ENCODE measurements around the gene SDK2. TPM values are rescaled to one million over a fixed set of nuclear protein-coding genes. Genes with fewer than 3 reads are reported as not detected.

SDK2 gene
- total and polyA plus RNA-seq, 2 of the 8 experiments (the other 6 are each of a cell fraction or from before 2014, with no cell fraction given): 3.9 to 4.1 TPM

GRCh38 chr17:73524941-73525679, 119.1 kb downstream of the SDK2 start:
- Histone ChIP-seq H3K36me3 (ENCODE audit: control insufficient read depth in 2 of 4, insufficient read depth in 4 of 4, low read length in 3 of 4) (no peaks in the 10 kb centered on the region), H3K9ac (replicated peaks in 1 of 4; ENCODE audit: extremely low read depth in 1 of 4, low read depth in 3 of 4, low read length in 3 of 4) (no peak overlapping the region), H2BK15ac (ENCODE audit: low read length) (no peak overlapping the region), H3K4me3 (ENCODE audit: extremely low read depth in 1 of 4, insufficient read depth in 2 of 4, low read depth in 3 of 4, low read length in 4 of 4) (no peak overlapping the region), H3K4me1 (replicated peaks in 1 of 4; ENCODE audit: control insufficient read depth in 3 of 4, insufficient read depth in 4 of 4, low read length in 3 of 4) (no peaks in the 10 kb centered on the region; a peak in 2 of 7 replicates), H3K4ac (replicated peaks; ENCODE audit: insufficient read length, low read depth, low read length) (no peak overlapping the region), H3K14ac (ENCODE audit: insufficient read length) (no peak overlapping the region), H3K79me2 (ENCODE audit: control insufficient read depth in 1 of 2, insufficient read depth in 2 of 2, low read length in 2 of 2) (no peaks in the 10 kb centered on the region), H4K8ac (ENCODE audit: extremely low read depth, insufficient read depth, low read length) (no peak overlapping the region), H3K23me2 (ENCODE audit: low read depth, low read length) (peaks cover 3% of the 10 kb centered on the region; the same call in 1 of the 2 replicates), H3K4me2 (ENCODE audit: insufficient read depth in 1 of 2, low read depth in 2 of 2, low read length in 2 of 2) (no peak overlapping the region), H2BK5ac (ENCODE audit: low read depth, low read length) (no peak overlapping the region), H4K20me1 (replicated peaks in 1 of 2; ENCODE audit: control insufficient read depth in 1 of 2, insufficient read depth in 2 of 2, low read length in 2 of 2) (peaks cover 4 to 5% of the 10 kb centered on the region in 2 experiments), H4K91ac (replicated peaks; ENCODE audit: insufficient read length, low read length) (no peak overlapping the region), H2BK12ac (ENCODE audit: low read depth, low read length) (no peak overlapping the region), H3K27ac (ENCODE audit: low read depth, low read length) (no peak overlapping the region), H3K23ac (ENCODE audit: insufficient read length) (no peak overlapping the region), H2AFZ (ENCODE audit: low read length) (no peak overlapping the region), H4K5ac (ENCODE audit: insufficient read length, low read depth, low read length) (no peak overlapping the region), H3K18ac (ENCODE audit: extremely low read depth, low read length) (no peak overlapping the region), H3K9me3 (ENCODE audit: insufficient read depth in 2 of 2, low read depth in 1 of 2, low read length in 1 of 2) (no peaks in the 10 kb centered on the region), H2BK20ac (ENCODE audit: low read length) (no peak overlapping the region), H2AK5ac (ENCODE audit: low read depth, low read length) (no peak overlapping the region), H3K27me3 (replicated peaks in 1 of 4; ENCODE audit: control insufficient read depth in 3 of 4, extremely low read depth in 1 of 4, insufficient read depth in 3 of 4, low read length in 3 of 4) (no peaks in the 10 kb centered on the region), H2BK120ac (replicated peaks; ENCODE audit: low read depth, low read length) (no peak overlapping the region), H3K79me1 (ENCODE audit: low read depth, low read length) (no peaks in the 10 kb centered on the region; the same call in 1 of the 2 replicates), H3K56ac (replicated peaks; ENCODE audit: insufficient read length, low read depth, low read length) (no peak overlapping the region)
- DNase-seq (ENCODE audit: low read depth in 1 of 2, low spot score in 2 of 2) (no peak), FAIRE-seq (no peak)
- ChIA-PET CTCF (ENCODE audit: partially characterized antibody) (interaction anchor here (0.8 kb wide), 2 partner anchors 11 to 60 kb away, joined by 3 to 4 read pairs; no protein-coding TSS in a partner anchor), POLR2A (ENCODE audit: partially characterized antibody) (no interaction called here)
- 88% methylated on average over 15 of the region's 15 CpGs; no CpG with 5 or more reads in 1 of the 2 experiments for WGBS, 2 experiments (ENCODE audit: extremely low coverage in 1 of 2, insufficient coverage in 1 of 2, insufficient read length in 1 of 2, insufficient replicate concordance in 2 of 2, low coverage in 1 of 2, low lambda C conversion rate in 2 of 2, missing lambda C conversion rate in 1 of 2)
- no peak for TF ChIP-seq CBX8 (IDR thresholded peaks at IDR 0.05; ENCODE audit: borderline replicate concordance, low read depth, low read length)
- TF ChIP-seq EP300 (IDR thresholded peaks at IDR 0.05; ENCODE audit: borderline replicate concordance in 1 of 2, low read depth in 2 of 2, low read length in 2 of 2): no peak
- TF ChIP-seq CHD2 (IDR thresholded peaks at IDR 0.05; ENCODE audit: low read length): no peak
- TF ChIP-seq, protein P1, sequence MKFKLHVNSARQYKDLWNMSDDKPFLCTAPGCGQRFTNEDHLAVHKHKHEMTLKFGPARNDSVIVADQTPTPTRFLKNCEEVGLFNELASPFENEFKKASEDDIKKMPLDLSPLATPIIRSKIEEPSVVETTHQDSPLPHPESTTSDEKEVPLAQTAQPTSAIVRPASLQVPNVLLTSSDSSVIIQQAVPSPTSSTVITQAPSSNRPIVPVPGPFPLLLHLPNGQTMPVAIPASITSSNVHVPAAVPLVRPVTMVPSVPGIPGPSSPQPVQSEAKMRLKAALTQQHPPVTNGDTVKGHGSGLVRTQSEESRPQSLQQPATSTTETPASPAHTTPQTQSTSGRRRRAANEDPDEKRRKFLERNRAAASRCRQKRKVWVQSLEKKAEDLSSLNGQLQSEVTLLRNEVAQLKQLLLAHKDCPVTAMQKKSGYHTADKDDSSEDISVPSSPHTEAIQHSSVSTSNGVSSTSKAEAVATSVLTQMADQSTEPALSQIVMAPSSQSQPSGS (IDR thresholded peaks at IDR 0.05; ENCODE audit: low read length): no peak
- TF ChIP-seq GABPA (IDR thresholded peaks at IDR 0.05; ENCODE audit: borderline replicate concordance, insufficient read depth, low read length): no peak
- no peak for TF ChIP-seq KDM1A (IDR thresholded peaks at IDR 0.05; ENCODE audit: borderline replicate concordance, low read length)
- no peak for TF ChIP-seq KDM5A (IDR thresholded peaks at IDR 0.05; ENCODE audit: low read length)
- no peak for TF ChIP-seq SAP30 (IDR thresholded peaks at IDR 0.05; ENCODE audit: insufficient read depth, insufficient replicate concordance, low read length)
- no peak for TF ChIP-seq HDAC6 (IDR thresholded peaks at IDR 0.05; ENCODE audit: low read depth, low read length)
- TF ChIP-seq SP1 (IDR thresholded peaks at IDR 0.05; ENCODE audit: low read depth, low read length): no peak
- no peak for TF ChIP-seq MAFK (IDR thresholded peaks at IDR 0.05; ENCODE audit: low read depth, low read length)
